IMR-90 (cell line): Measurements from ENCODE around the gene RIMBP2. TPM values are rescaled to one million over a fixed set of nuclear protein-coding genes. Genes with fewer than 3 reads are reported as not detected.

Experiments used
- ATAC-seq: fragments of 200-7000 bp; cut with Tn5 transposase; 2 replicates; pipeline ENCODE4 v1.9.1; 2020; ENCODE audit warnings: low read depth, mild to moderate bottlenecking, moderate library complexity
- BruUV-seq: library from RNA; stranded (reverse); fragments of 400-500 nt; replicated peaks from 2 replicates; lab custom pipeline; 2021; lab: Mats Ljungman, UMichigan
- CTCF ChIA-PET: fragments of 300-600 bp; formaldehyde crosslinking; extraction: SDS; loops from one replicate; lab custom pipeline; 2021; ENCODE audit warnings: antibody characterized with exemption; lab: Yijun Ruan, JAX
- POLR2A ChIA-PET: fragments of 300-600 bp; sonication (Branson Sonifier 250); formaldehyde crosslinking; loops from one replicate; lab custom pipeline; 2022; ENCODE audit warnings: antibody characterized with exemption; ENCODE audit not compliant: unreplicated experiment; lab: Charles Lee
- DNase-seq: peaks from one replicate; pipeline ENCODE4 v3.0.0; 2013
- H2AFZ ChIP-seq: replicated peaks from 2 replicates; pipeline ENCODE3; 2013; ENCODE audit warnings: low read length, mild to moderate bottlenecking; ENCODE audit not compliant: poor library complexity
- H2AK5ac ChIP-seq: 2 replicates; pipeline ENCODE4 v1.6.1; 2013; ENCODE audit warnings: low read depth, low read length, inconsistent platforms
- H2AK9ac ChIP-seq: replicated peaks from 2 replicates; pipeline ENCODE3; 2013; ENCODE audit warnings: mild to moderate bottlenecking, low read depth, low read length, moderate library complexity; ENCODE audit not compliant: poor library complexity
- H2BK120ac ChIP-seq: 2 replicates; pipeline ENCODE4 v1.6.1; 2013; ENCODE audit warnings: low read depth, low read length, inconsistent platforms
- H2BK15ac ChIP-seq: 3 replicates; pipeline ENCODE4 v1.6.1; 2013; ENCODE audit warnings: low read depth, low read length, inconsistent platforms
- H2BK20ac ChIP-seq: 2 replicates; pipeline ENCODE4 v1.6.1; 2013; ENCODE audit warnings: low read depth, mild to moderate bottlenecking, inconsistent platforms, low read length, moderate library complexity
- H2BK5ac ChIP-seq: 2 replicates; pipeline ENCODE4 v1.6.1; 2013; ENCODE audit warnings: mild to moderate bottlenecking, low read depth, low read length, inconsistent platforms; ENCODE audit not compliant: poor library complexity, severe bottlenecking
- H3K14ac ChIP-seq: replicated peaks from 2 replicates; pipeline ENCODE4 v1.6.1; 2013; ENCODE audit warnings: low read depth, low read length, inconsistent platforms
- H3K18ac ChIP-seq: 2 replicates; pipeline ENCODE4 v1.6.1; 2013; ENCODE audit warnings: low read depth, low read length, control low read depth
- H3K23ac ChIP-seq: 2 replicates; pipeline ENCODE4 v1.6.1; 2013; ENCODE audit warnings: low read depth, low read length, inconsistent platforms
- H3K27ac ChIP-seq: 2 replicates; pipeline ENCODE4 v1.5.1; 2013; ENCODE audit warnings: mild to moderate bottlenecking, control low read depth, low read length; ENCODE audit not compliant: insufficient read depth
- H3K27me3 ChIP-seq: 2 replicates; pipeline ENCODE4 v1.6.1; 2013; ENCODE audit warnings: low read length; ENCODE audit not compliant: control insufficient read depth, insufficient read depth
- H3K36me3 ChIP-seq: 2 replicates; pipeline ENCODE4 v1.6.1; 2013; ENCODE audit warnings: low read length, mixed read lengths; ENCODE audit not compliant: control insufficient read depth, insufficient read depth
- H3K4ac ChIP-seq: 2 replicates; pipeline ENCODE4 v1.6.1; 2013; ENCODE audit warnings: low read depth, low read length, inconsistent platforms
- H3K4me1 ChIP-seq: 2 replicates; pipeline ENCODE4 v1.6.1; 2013; ENCODE audit warnings: low read length, mixed read lengths; ENCODE audit not compliant: control insufficient read depth, insufficient read depth
- H3K4me2 ChIP-seq: 2 replicates; pipeline ENCODE4 v1.6.1; 2013; ENCODE audit warnings: low read depth, mild to moderate bottlenecking, control low read depth, low read length, moderate library complexity
- H3K4me3 ChIP-seq: 2 replicates; pipeline ENCODE4 v1.5.1; 2013; ENCODE audit warnings: low read depth, mild to moderate bottlenecking, control low read depth, low read length, moderate library complexity; ENCODE audit not compliant: insufficient read depth
- H3K56ac ChIP-seq: 2 replicates; pipeline ENCODE4 v1.6.1; 2013; ENCODE audit warnings: low read length, inconsistent platforms; ENCODE audit not compliant: insufficient read depth; ENCODE audit errors: extremely low read depth
- H3K79me1 ChIP-seq, 2 experiments: 2 replicates each; pipeline ENCODE4 v1.6.1; 2013; ENCODE audit warnings: low read length in 2 of 2, inconsistent platforms in 1 of 2, low read depth in 1 of 2
- H3K9ac ChIP-seq: 2 replicates; pipeline ENCODE4 v1.6.1; 2013; ENCODE audit warnings: low read depth, low read length, control low read depth
- H3K9me1 ChIP-seq: 2 replicates; pipeline ENCODE4 v1.6.1; 2013; ENCODE audit warnings: low read length, inconsistent platforms; ENCODE audit not compliant: insufficient read depth
- H3K9me3 ChIP-seq: 2 replicates; pipeline ENCODE4 v1.6.1; 2013; ENCODE audit warnings: low read length; ENCODE audit not compliant: control insufficient read depth, insufficient read depth
- H4K20me1 ChIP-seq: 2 replicates; pipeline ENCODE4 v1.6.1; 2013; ENCODE audit warnings: low read length, inconsistent platforms; ENCODE audit not compliant: insufficient read depth
- H4K5ac ChIP-seq: 2 replicates; pipeline ENCODE4 v1.6.1; 2013; ENCODE audit warnings: mild to moderate bottlenecking, low read depth, low read length, control low read depth
- H4K8ac ChIP-seq, 2 experiments: 2 replicates each; pipeline ENCODE4 v1.6.1; 2013; ENCODE audit warnings: low read depth in 2 of 2, low read length in 2 of 2, control low read depth in 1 of 2, inconsistent platforms in 1 of 2
- H4K91ac ChIP-seq: 2 replicates; pipeline ENCODE4 v1.6.1; 2013; ENCODE audit warnings: low read depth, low read length, inconsistent platforms; ENCODE audit not compliant: insufficient read depth
- BHLHE40 ChIP-seq: fragments of 150-350 bp; IDR thresholded peaks from 2 replicates; pipeline ENCODE4 v1.6.1; 2016; ENCODE audit warnings: mild to moderate bottlenecking, low read depth, low read length
- CEBPB ChIP-seq: IDR thresholded peaks from 2 replicates; pipeline ENCODE4 v1.6.1; 2012; ENCODE audit warnings: low read depth, low read length, improper control_type of control experiment
- CHD1 ChIP-seq: IDR thresholded peaks from 2 replicates; pipeline ENCODE4 v1.6.1; 2012; ENCODE audit warnings: low read depth, low read length, improper control_type of control experiment
- MAFK ChIP-seq: IDR thresholded peaks from 2 replicates; pipeline ENCODE4 v1.6.1; 2012; ENCODE audit warnings: low read depth, low read length, improper control_type of control experiment
- MAZ ChIP-seq: IDR thresholded peaks from 2 replicates; pipeline ENCODE4 v1.6.1; 2012; ENCODE audit warnings: low read depth, mild to moderate bottlenecking, low read length, improper control_type of control experiment, moderate library complexity, borderline replicate concordance
- MXI1 ChIP-seq: IDR thresholded peaks from 2 replicates; pipeline ENCODE4 v1.6.1; 2012; ENCODE audit warnings: low read depth, mild to moderate bottlenecking, low read length, moderate library complexity, borderline replicate concordance
- NFE2L2 ChIP-seq: fragments of 150-350 bp; IDR thresholded peaks from 2 replicates; pipeline ENCODE4 v1.6.1; 2016; ENCODE audit warnings: low read depth, mild to moderate bottlenecking, low read length
- POLR2A ChIP-seq: IDR thresholded peaks from 2 replicates; pipeline ENCODE4 v1.6.1; 2012; ENCODE audit warnings: mild to moderate bottlenecking, low read depth, low read length
- RAD21 ChIP-seq: IDR thresholded peaks from 2 replicates; pipeline ENCODE4 v1.6.1; 2012; ENCODE audit warnings: low read length, improper control_type of control experiment
- RCOR1 ChIP-seq: IDR thresholded peaks from 2 replicates; pipeline ENCODE4 v1.6.1; 2012; ENCODE audit warnings: mild to moderate bottlenecking, low read length, improper control_type of control experiment; ENCODE audit not compliant: insufficient replicate concordance
- RFX5 ChIP-seq: IDR thresholded peaks from 2 replicates; pipeline ENCODE4 v1.8.0; 2012; ENCODE audit warnings: low read depth, mild to moderate bottlenecking, low read length, moderate library complexity
- USF2 ChIP-seq: fragments of 150-350 bp; IDR thresholded peaks from 2 replicates; pipeline ENCODE4 v1.6.1; 2017; ENCODE audit warnings: mild to moderate bottlenecking, antibody characterized with exemption, low read length, low read depth
- WGBS, 2 experiments: methylation state at CpG; one replicate each; pipeline versions ENCODE4 v1.1.5 to v1.1.7; 2013; ENCODE audit warnings: missing lambda C conversion rate in 2 of 2; ENCODE audit not compliant: insufficient read length in 1 of 2; ENCODE audit errors: extremely low coverage in 2 of 2; 5-methylcytosine and 5-hydroxymethylcytosine counted together
- dilution Hi-C: fragments of 300-500 bp; cut with HindIII; formaldehyde crosslinking; loops from one replicate; pipeline ENCODE4 v1.14.3; 2018; ENCODE audit warnings: low sequenced_read_pairs; ENCODE audit not compliant: unreplicated experiment
- in situ Hi-C: fragments of 300-500 bp; cut with MboI; formaldehyde crosslinking; loops from 3 replicates; pipeline ENCODE4 v1.14.3; 2019; ENCODE audit warnings: low sequenced_read_pairs, inconsistent platforms, mixed read lengths
- intact Hi-C: fragments of 100-400 bp; cut with micrococcal nuclease; formaldehyde crosslinking; loops from 2 replicates; pipeline ENCODE4 v1.10.0; 2022
- polyA plus RNA-seq, 3 experiments: library from polyadenylated mRNA; depleted of rRNA; stranded (reverse); fragments of >200 nt; gene quantifications; 2 replicates each; pipeline ENCODE4 v1.2.3, GENCODE V29; 2012; ENCODE audit warnings: low replicate concordance in 1 of 3
- total RNA-seq: library from RNA; depleted of rRNA; stranded (reverse); fragments of >200 nt; gene quantifications from 2 replicates; pipeline ENCODE4 v1.2.3, GENCODE V29; 2012
- TF ChIP-seq, protein P1 (sequence below): fragments of 150-350 bp; IDR thresholded peaks from 2 replicates; pipeline ENCODE4 v1.6.1; 2016; ENCODE audit warnings: low read depth, mild to moderate bottlenecking, low read length, moderate library complexity, borderline replicate concordance

The RIMBP2 gene
- total and polyA plus RNA-seq, 2 of the 4 experiments (the other 2 are of a cell fraction) = not detected

GRCh38 chr12:130609966-130610365 is 106.1 kb downstream of the RIMBP2 start (continued):
- no peak for TF ChIP-seq MAZ

DNA sequence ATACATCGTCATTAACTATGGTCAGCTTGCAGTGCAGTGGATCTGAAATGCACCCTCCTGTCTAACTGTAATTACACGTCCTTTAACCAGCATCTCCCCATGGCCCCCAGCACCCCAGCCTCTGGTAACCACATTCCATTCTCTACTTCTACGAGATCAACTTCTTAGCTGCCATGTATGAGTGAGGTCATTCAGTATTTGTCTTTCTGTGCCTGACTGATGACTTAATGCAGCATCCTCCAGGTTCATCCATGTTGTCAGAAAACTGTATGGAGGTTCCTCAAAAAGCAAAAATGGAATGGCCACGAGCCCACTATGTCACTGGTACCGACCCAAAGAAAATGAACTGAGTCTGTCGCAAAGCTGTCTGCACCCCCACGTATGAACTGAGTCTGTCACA is 107.3 kb downstream of the RIMBP2 start:
- dilution Hi-C loops = no loop called here

More for the DNA sequence above, 107.3 kb downstream of the RIMBP2 start:
- Histone ChIP-seq H2AK5ac (no peak overlapping the region), H3K23ac (no peak overlapping the region), H3K36me3 (no peaks in the 10 kb centered on the region), H3K27me3 (no peaks in the 10 kb centered on the region), H3K14ac (no peak overlapping the region), H3K27ac (no peak overlapping the region), H3K79me1 (no peaks in the 10 kb centered on the region), H3K4me1 (no peaks in the 10 kb centered on the region), H2BK20ac (no peak overlapping the region), H2AFZ (no peak overlapping the region), H4K20me1 (no peaks in the 10 kb centered on the region), H3K9me1 (no peaks in the 10 kb centered on the region), H3K9me3 (peaks cover 45% of the 10 kb centered on the region), H3K4me3 (no peak overlapping the region), H3K56ac (no peak overlapping the region), H2BK120ac (no peak overlapping the region), H4K8ac (no peak overlapping the region), H3K18ac (no peak overlapping the region), H2BK5ac (no peak overlapping the region), H4K5ac (no peak overlapping the region), H3K4ac (no peak overlapping the region), H3K9ac (no peak overlapping the region), H3K4me2 (no peak overlapping the region), H2AK9ac (no peak overlapping the region), H4K91ac (no peak overlapping the region), H2BK15ac (no peak overlapping the region)
- ChIA-PET POLR2A (no interaction called here), CTCF (no interaction called here)
- no peak for DNase-seq
- intact Hi-C loops = no loop called here
- 0% methylated on average over 1 of the region's 7 CpGs; no CpG with 5 or more reads in 1 of the 2 experiments for WGBS, 2 experiments
- TF ChIP-seq MAZ = no peak
- TF ChIP-seq RAD21 = no peak
- no peak for TF ChIP-seq CEBPB
- no peak for TF ChIP-seq POLR2A
- TF ChIP-seq MAFK = no peak
- TF ChIP-seq MXI1 = no peak
- TF ChIP-seq RFX5 = no peak
- TF ChIP-seq, protein P1, sequence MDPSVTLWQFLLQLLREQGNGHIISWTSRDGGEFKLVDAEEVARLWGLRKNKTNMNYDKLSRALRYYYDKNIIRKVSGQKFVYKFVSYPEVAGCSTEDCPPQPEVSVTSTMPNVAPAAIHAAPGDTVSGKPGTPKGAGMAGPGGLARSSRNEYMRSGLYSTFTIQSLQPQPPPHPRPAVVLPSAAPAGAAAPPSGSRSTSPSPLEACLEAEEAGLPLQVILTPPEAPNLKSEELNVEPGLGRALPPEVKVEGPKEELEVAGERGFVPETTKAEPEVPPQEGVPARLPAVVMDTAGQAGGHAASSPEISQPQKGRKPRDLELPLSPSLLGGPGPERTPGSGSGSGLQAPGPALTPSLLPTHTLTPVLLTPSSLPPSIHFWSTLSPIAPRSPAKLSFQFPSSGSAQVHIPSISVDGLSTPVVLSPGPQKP = no peak
- no peak for TF ChIP-seq BHLHE40
- no peak for TF ChIP-seq USF2
- TF ChIP-seq CHD1 = no peak
- no peak for TF ChIP-seq NFE2L2
- TF ChIP-seq RCOR1 = no peak
- in situ Hi-C loops = no loop called here
- no TSS peak for BruUV-seq
- no peak for ATAC-seq
